GM21367 (cell line): ENCODE data around the gene ZBTB24.
"Not testable (repeated sequence)": the region's sequence is repeated elsewhere in the genome, so short reads cannot be mapped to it uniquely, and the experiment has no call there.

Experiments used
- ATAC-seq: cut with Tn5 transposase; IDR thresholded peaks from one replicate; pipeline ENCODE4 v1.9.1; 2021; ENCODE audit not compliant: unreplicated experiment

Gene ZBTB24

GRCh38 chr6:109472132-109472995, 10.7 kb downstream of the ZBTB24 start:
- ATAC-seq: peak; percentile 63

- ATAC-seq: no peak
Measured at GRCh38 chr6:109471105-109471810, 11.8 kb downstream of the ZBTB24 start.

GRCh38 chr6:109469591-109470189, 13.3 kb downstream of the ZBTB24 start:
- ATAC-seq: no peak

- no peak for ATAC-seq
Measured at GRCh38 chr6:109467696-109468095, 15.3 kb downstream of the ZBTB24 start.

- ATAC-seq: no peak
Measured at GRCh38 chr6:109466212-109466923, 16.7 kb downstream of the ZBTB24 start.

GRCh38 chr6:109465772-109466171, 17.2 kb downstream of the ZBTB24 start:
- no peak for ATAC-seq

GRCh38 chr6:109461733-109462526, 21.1 kb downstream of the ZBTB24 start:
- no peak for ATAC-seq

- not testable (repeated sequence) for ATAC-seq
Measured at GRCh38 chr6:109461205-109461604, 21.8 kb downstream of the ZBTB24 start.

GRCh38 chr6:109460161-109460829, 22.7 kb downstream of the ZBTB24 start:
- no peak for ATAC-seq

GRCh38 chr6:109458774-109459531, 24.1 kb downstream of the ZBTB24 start:
- no peak for ATAC-seq

GRCh38 chr6:109457562-109457996, 25.4 kb downstream of the ZBTB24 start:
- no peak for ATAC-seq

- no peak for ATAC-seq
Measured at GRCh38 chr6:109456710-109457561, 26.1 kb downstream of the ZBTB24 start.

- peak; percentile 1 for ATAC-seq
Measured at GRCh38 chr6:109456111-109456583, 26.9 kb downstream of the ZBTB24 start.

GRCh38 chr6:109455437-109456110, 27.4 kb downstream of the ZBTB24 start, which contains the start of gene MICAL1:
Gene MICAL1, minus strand, starts transcription at chr6:109455772. Its CDS starts 1,576 bp downstream, at chr6:109454196.
- peak; percentile 37 for ATAC-seq

GRCh38 chr6:109454496-109455436, 28.3 kb downstream of the ZBTB24 start:
- peak; percentile 33 for ATAC-seq
